Measurements from ENCODE around the gene SMG5.

- no peak for TF ChIP-seq CTCF (conservative IDR thresholded peaks at IDR 0.05; ENCODE audit: low read length)
- no peak for TF ChIP-seq EZH2phosphoT487 (IDR thresholded peaks at IDR 0.05; ENCODE audit: borderline replicate concordance, low read depth, low read length)
Measured at GRCh38 chr1:156251527-156251926, 31.1 kb downstream of the SMG5 start.
